UCSD-AML1 (cell line): Measurements from ENCODE around the gene RUVBL1.
A peak's percentile ranks its signal among the peaks of the same experiment; 100 is the strongest.

Experiments used
- DNase-seq: peaks from one replicate; lab custom pipeline; 2025; ENCODE audit not compliant: unreplicated experiment; lab: John Stamatoyannopoulos, UW

Gene RUVBL1

DNA sequence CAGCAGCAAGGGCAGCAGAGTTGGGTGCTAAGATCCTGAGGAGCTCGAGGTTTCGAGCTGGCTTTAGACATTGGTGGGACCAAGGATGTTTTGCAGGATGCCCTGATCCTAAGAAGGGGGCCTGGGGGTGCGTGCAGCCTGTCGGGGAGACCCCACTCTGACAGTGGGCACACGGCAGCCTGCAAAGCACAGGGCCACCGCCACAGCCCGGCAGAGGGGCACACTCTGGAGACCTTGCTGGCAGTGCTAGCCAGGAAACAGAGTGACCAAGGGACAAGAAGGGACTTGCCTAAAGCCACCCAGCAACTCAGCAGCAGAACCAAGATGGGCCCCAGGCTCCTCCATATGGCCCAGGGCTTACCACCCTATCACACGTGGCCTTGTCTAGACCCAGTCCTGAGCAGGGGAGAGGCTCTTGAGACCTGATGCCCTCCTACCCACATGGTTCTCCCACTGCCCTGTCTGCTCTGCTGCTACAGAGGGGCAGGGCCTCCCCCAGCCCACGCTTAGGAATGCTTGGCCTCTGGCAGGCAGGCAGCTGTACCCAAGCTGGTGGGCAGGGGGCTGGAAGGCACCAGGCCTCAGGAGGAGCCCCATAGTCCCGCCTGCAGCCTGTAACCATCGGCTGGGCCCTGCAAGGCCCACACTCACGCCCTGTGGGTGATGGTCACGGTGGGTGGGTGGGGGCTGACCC lies 52.6 kb downstream of the RUVBL1 start:
- DNase-seq = no peak

DNA sequence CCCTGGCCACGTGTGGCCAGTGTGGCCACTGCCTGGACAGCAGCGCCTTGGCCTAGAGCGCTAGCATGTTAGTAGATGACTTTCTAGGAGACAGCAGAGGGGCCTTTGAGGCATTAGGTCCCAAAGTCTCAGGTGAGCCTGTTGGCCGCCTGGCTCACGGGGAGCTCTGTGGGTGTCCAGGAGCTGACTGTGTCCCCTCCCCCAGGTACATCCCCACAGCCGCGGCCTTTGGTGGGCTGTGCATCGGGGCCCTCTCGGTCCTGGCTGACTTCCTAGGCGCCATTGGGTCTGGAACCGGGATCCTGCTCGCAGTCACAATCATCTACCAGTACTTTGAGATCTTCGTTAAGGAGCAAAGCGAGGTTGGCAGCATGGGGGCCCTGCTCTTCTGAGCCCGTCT lies 54.3 kb downstream of the RUVBL1 start:
- no peak for DNase-seq

DNA sequence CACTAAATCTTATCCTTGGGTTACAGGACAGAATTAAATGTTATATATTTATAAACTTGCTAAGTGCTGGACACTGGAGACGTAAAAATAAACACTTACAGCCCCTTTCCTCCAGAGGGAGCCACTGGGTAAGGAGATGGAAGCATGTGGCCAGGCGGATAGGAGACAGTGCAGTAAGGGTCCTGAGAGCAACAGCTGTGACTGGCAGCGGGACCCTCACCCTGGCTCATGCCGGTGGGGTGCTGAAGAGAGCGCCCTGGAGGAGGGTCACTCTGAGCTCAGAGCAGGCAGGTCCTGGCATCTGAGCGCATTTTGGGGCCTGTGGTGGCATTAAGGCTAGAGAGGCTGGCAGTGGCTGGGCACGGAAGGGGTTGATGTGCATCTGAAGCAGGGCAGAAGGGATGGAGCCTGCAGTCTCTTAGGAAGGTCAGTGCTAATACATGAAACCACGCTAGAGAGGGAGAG lies 55.4 kb downstream of the RUVBL1 start:
- no peak for DNase-seq

DNA sequence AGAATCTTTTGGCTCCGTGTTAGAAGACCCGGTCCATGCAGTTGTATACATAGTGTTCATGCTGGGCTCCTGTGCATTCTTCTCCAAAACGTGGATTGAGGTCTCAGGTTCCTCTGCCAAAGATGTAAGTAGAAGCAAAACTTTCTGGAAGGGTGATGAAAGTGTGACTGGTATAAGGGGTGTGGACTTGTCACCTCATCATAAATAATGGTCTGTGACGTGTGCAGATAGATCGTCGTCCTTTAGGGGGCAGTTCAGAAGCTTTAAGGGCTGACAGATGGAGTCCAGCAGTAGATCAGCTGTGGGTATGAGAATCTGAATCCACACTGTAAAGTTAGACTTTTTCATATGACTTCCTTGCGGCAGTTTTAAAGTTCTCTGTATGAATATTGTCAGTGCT lies 56.1 kb downstream of the RUVBL1 start:
- no peak for DNase-seq

DNA sequence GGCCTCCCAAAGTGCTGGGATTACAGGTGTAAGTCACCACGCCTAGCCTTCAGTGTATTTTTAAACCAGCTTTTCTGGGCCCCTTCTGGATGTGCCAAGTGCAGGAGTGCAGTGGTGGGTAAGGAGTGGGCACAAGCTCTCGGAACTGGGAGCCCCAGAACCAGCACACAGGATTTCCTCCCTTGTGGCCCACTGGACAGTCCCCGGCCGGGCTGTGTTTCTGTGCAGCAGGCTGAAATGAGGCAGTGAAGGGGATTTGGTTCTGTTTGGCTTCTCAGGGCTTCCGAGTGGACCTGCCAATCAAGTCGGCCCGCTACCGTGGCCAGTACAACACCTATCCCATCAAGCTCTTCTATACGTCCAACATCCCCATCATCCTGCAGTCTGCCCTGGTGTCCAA lies 56.9 kb downstream of the RUVBL1 start:
- DNase-seq = no peak

DNA sequence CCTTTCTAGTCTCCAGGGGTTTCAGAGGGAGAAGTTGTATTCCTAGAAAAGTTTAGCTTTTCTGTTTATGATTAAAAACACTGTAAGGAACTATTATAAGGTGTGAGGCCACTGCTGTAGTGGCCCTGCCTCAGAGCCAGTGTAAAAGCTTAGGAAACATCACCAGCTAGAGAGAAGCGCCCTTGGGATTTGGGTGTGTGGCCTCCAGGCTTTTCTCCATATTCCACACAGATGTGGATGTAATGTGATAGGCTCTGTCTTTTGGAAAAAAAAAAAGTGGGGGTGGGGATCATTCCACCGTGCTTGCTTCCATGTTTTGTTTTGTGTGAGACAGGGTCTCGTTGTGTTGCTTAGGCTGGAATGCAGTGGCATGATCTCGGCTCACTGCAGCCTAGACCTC lies 57.5 kb downstream of the RUVBL1 start:
- no peak for DNase-seq

DNA sequence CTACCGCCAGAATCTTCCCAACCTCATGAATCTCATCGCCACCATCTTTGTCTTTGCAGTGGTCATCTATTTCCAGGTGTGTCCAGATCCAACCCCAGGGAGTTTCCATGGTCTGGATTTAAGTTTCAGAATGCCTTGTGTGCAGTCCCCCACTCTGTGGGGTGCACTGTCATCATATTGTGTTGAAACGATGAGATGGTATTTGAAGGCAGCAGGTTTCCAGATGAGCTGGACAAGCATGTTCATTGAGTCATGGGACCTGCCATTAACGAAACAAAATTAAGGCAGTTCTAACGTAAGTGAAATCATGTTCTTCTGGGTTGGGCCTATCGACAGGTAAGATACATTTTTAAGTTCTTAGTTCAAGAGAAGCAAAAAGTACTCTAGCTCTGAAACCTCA lies 58.6 kb downstream of the RUVBL1 start:
- DNase-seq = no peak

DNA sequence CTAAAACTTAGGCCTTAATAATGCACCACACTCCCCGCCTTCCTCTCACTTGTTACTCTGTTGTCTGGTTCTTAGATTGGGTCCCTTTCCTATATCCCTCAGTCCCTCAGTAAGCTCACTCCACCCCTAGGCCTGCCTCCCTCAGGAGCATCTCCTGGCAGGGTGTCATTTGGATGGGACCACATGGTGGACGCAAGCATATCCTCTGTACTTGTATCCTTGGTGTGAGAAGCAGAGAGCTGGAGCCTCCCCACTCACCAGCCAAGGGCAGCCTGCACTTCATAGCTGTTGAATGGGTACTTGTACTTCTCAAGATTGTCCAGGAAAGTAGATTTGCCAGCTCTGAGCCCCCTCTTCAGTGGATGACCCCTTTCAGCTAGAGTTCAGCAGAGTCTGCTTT lies 59.7 kb downstream of the RUVBL1 start:
- DNase-seq = no peak

DNA sequence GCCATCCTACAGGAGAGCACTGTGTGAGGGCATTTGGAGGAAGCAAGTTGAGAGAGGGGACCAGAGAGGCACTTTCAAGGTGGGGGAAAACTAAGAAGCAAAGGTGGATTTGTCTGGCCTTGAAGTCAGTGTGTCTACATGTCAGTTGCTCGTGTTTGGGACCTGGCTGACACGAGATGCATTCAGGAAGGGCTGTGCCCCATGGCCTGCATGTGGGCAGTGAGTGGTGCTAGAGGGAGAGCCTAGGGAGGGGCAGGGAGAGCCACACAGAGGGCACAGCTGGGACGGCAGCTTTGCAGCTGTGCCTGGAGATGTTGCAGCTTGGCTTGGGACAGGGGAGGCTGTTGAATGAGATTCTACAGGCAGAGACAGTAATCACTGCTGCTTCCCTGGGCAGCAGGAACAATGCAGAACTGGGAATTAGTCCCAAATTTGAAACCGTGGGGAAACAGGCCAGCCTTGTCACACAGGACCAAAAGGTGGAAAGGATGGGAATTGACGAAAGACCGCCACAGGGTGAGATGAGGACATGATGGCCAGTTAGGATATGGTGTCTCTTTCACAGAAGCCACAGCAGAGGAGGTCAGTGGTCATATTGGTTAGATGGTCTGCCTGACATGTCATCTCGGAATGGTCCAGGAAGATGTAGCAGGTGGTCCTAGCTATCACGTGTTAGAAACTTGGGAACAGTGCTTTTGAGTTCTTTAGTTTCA lies 61.4 kb downstream of the RUVBL1 start:
- no peak for DNase-seq

DNA sequence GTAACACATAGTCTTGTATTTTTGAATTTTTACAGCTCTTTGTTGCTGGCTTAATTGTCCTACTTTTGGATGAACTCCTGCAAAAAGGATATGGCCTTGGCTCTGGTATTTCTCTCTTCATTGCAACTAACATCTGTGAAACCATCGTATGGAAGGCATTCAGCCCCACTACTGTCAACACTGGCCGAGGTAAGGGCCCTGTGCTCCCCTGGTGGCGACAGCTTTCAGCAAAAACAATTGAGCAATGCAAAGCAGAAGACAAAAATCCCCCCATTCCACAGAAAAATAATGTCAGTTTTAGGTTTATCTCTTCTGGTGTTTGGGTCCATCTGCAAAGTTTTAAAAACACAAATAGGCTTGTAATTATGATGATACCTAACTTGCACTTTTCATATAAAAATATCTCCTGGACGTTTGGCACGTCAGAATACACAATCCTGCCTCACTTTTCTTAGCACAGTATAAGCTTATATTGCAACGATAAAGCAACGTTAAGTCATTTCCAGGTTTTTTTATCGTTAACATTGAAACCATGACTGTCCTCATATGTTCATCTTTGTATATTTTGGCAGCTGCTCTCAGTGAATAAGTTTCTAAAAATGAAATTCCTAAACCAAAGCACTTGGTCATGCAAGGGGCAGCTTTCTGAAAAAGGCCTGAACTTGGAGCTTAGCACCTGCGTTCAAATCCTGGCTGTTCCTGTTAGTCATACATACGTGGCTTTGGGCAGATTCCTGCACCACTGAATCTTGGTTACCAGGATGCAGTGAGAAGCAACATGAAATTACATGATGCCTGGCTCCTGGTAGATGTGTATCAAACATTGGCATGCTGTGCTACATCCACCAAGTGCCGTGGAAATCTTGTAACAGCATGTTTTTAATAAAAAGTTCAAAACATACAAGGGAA lies 62.9 kb downstream of the RUVBL1 start:
- DNase-seq = no peak

DNA sequence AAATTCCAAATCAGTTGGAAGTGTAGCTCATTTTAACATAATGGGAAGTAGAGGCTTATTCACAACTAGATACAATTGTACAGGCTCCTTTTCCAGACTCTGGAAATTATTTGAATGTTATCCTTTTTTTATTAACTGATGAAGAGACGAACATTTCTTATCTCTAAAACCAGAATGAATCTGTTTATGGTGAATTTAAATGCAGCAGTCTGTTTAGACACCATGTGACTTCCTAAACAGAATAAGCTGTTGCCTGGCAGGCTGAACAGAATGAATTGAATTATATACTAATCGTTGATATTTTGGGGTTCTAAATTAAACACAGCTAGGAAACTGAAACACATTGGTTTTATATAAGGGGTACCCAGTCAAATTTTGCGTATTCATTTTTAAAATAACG lies 67.4 kb downstream of the RUVBL1 start:
- no peak for DNase-seq

DNA sequence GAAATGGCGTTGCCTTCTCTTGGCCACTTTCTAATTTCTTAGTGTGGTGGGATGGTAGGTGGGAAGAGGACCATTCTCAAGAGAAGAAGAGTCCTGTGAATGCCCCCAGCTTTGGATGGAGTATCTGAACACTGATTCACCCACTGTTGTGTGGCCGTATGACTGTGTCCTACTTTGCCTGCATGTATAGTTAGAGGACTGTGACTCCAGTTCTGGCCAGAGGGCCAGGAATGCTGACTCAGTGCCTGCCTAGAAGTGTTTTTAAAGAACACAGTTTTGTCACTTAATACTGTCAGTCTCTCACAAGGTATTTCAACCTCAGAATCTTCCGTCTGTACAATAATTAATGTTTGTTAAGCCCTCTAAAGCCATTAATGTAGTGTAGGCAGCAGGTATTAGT lies 69.2 kb downstream of the RUVBL1 start:
- no peak for DNase-seq

DNA sequence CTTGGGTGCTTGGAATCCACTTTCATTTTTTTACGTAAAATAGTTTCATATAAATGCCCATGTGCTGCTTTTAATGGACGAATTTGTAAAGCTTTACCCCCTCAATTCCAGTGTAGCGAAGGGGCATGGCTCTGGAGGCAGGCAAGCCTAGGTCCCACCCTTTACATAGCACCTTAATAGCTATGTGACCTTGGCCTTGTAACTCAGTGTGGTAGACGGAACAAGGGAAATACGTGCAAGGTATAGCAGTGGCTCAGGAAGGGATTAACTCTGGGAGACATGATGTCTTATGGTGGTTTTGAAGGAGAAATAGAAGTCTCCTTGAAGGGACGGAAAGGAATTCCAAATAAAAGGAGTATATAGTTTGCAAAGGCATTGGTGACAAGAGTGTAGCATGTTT lies 70.0 kb downstream of the RUVBL1 start:
- no peak for DNase-seq

DNA sequence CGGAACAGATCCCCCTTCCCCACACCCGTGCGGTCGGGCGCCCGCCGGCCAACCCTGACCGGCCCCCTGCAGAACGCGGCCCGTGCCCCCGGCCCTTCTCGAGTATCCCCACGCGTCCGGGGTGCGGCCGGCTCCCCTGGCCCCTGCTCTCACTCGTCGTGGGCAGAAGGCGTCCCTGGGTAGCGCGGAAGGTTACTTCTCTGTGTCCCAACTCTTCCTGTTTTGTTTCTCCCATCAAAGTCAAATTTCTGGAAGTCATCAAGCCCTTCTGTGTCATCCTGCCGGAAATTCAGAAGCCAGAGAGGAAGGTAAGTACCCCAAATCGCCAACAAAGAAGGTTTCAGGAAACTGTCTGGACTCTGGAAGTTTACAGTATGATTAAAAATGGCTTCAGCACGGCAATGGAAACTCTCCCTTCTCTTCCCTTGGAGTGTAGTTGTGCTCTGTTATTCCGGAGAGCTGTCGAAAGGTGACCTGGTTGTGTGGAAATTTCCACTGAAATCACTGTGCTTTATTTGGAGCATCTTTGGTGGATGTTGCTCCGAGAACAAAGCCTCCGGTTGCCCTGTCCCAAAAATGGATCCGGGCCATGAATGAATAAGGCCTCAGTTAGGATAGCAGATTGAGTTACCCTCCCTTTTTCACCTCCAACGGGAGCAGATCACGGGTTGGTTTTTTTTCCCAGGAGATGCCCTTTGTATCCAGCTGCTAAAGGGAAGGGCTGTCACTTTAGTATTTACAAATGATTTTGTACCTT lies 70.8 kb downstream of the RUVBL1 start:
- no peak for DNase-seq

DNA sequence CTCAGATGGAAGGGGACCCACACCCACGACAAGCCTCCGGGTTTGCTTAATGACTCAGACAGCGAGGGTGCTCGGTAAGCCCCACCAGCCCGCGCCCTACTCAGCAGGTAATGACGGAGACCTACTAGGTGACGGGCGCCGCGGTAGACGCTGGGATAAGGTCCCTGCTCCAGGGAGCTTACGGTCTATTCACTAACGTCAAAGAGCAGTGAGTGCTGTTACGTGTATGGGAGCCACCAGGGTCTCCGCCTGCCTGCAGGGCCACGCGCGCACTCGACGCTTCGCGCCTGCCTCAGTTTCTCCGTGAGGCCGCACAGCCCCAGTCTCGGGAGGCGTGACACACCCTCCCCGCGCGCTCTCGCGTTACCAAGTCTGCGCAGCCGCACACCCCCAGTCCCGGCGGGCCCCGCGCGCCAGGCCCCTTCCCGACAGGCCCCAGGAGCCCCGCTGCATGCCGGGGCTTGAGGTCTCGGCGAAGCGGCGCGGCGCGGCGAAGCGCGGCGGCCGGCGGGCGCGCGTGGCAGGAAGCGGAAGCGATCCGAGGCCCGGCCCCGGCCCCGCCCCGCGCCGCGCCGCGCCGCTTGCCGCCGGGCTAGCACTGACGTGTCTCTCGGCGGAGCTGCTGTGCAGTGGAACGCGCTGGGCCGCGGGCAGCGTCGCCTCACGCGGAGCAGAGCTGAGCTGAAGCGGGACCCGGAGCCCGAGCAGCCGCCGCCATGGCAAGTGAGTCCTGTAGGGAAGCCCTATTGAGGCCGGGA lies 71.6 kb downstream of the RUVBL1 start, which contains the start of gene SEC61A1:
TSS of gene SEC61A1 (plus strand) at position 601 of the 758 bp plus-strand sequence. CDS start at position 717, 116 bp downstream.
- DNase-seq = peak; percentile 97

DNA sequence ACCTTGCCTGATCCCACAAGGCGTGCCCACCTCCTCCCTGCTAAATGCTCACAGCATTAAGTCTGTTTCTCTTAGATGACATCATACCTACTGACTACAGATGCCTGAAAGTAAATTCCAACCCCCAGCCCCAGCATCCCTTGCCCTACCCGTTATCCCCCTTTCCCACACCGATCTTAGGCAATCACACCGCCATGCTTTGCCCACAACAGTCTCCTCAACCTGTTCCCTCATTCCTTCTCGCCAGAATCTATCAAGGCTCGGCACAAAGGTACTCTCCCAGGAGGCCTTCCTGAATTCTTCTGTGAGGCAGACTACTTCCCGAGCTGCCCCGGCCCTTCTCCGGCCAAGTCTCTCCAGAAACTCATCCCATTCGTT lies 72.2 kb downstream of the RUVBL1 start:
- no peak for DNase-seq

DNA sequence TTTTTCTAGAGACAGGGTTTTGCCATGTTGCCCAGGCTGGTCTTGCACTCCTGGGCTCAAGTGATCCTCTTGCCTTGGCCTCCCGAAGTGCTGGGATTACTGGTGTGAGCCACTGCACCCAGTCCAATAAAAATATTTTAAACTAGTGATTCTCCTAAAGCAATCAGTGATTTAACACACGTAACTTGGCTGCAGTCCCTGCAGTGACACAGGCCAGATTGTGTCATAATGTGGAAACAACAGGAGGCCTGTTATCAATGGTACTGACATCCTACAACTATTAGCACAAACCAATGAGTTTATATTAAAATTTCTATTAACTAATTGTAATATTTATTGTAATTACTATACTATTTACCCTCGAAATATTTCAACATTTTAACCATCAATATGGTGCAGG lies 73.0 kb downstream of the RUVBL1 start:
- DNase-seq = no peak

DNA sequence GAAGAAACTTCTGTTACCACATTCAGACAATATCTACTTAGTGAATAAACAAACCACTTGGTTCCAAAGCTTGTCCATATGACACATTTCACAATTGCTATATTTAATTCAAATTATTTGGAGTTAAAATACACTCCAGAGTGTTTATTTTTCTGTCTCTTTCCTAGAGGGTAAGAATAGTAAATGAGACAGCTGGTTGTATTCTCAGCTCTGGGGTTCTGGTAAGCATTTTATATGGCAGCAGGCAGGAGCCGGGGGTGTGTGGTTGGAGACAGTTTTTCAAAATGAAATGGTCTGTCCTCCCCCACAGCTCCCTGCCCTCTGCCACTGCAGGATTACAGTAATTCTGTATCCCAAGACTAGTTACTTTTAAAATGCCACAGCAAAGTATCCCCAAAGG lies 82.3 kb downstream of the RUVBL1 start:
- no peak for DNase-seq

DNA sequence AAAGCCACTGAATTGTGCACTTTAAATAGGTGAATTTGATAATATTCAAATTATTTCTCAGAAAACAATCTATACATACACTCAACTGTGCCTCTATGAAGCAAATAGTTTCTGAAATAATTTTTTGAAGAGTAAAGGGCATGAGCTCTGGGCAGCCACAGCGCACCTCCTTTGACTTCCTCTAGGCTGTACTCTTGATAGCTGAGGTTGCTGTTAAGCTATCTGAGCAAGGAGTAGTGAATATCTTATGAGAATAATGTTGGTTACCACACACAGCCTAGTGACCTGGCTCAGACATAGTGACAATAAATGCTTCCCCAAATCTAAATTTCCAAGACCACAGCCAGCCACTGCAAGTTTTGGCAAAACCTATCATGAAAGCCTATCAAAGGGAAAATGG lies 83.0 kb downstream of the RUVBL1 start:
- DNase-seq = no peak

DNA sequence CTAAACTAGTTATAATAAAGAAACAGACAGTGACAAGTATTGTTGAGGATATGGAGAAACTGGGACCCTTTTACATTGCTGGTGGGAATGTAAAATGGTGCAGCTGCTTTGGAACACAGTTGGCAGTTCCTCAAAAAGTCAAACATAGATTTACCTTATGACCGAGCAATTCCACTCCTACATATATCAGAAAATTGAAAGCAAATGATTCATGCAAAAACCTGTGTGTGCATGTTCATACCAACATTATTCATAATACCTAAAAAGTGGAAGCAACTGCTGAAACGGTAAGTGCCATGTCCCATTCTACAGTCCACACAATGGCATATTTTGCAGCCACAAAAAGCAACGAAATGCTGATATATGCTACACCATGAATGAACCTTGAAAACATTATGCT lies 83.6 kb downstream of the RUVBL1 start:
- no peak for DNase-seq
